MCF 10A (cell line): ENCODE data around the gene PSMB10. TPM values are rescaled to one million over a fixed set of nuclear protein-coding genes. Genes with fewer than 3 reads are reported as not detected.
A peak's percentile ranks its signal among the peaks of the same experiment; 100 is the strongest.
"Not testable (repeated sequence)": the region's sequence is repeated elsewhere in the genome, so short reads cannot be mapped to it uniquely, and the experiment has no call there.

Experiments used
- BruUV-seq: library from RNA; stranded (reverse); fragments of 400-500 nt; replicated peaks from 2 replicates; lab custom pipeline; 2021; lab: Mats Ljungman, UMichigan
- CTCF ChIA-PET: fragments of 300-600 bp; sonication (Branson Sonifier 250); formaldehyde crosslinking; extraction: SDS; loops from one replicate; lab custom pipeline; 2021; ENCODE audit warnings: antibody characterized with exemption, inconsistent platforms; lab: Yijun Ruan, JAX
- POLR2A ChIA-PET: fragments of 300-600, 350-650 bp; sonication (Branson Sonifier 250); formaldehyde crosslinking; extraction: SDS; loops from one replicate; lab custom pipeline; 2020; ENCODE audit warnings: antibody characterized with exemption, inconsistent platforms; lab: Yijun Ruan, JAX
- DNase-seq: peaks from one replicate; pipeline ENCODE4 v3.0.0-alpha.2; 2018; ENCODE audit not compliant: unreplicated experiment
- H3K27ac Mint-ChIP-seq: one replicate; pipeline ENCODE4 v1.8.0; 2022; ENCODE audit warnings: mild to moderate bottlenecking, low read depth, mixed read lengths; ENCODE audit not compliant: unreplicated experiment
- H3K27me3 Mint-ChIP-seq: one replicate; pipeline ENCODE4 v1.8.0; 2022; ENCODE audit warnings: mixed read lengths; ENCODE audit not compliant: insufficient read depth, unreplicated experiment
- H3K36me3 Mint-ChIP-seq: one replicate; pipeline ENCODE4 v1.8.0; 2022; ENCODE audit warnings: mild to moderate bottlenecking, moderate library complexity, mixed read lengths; ENCODE audit not compliant: insufficient read depth, unreplicated experiment
- H3K4me1 Mint-ChIP-seq: one replicate; pipeline ENCODE4 v1.8.0; 2022; ENCODE audit warnings: mixed read lengths; ENCODE audit not compliant: insufficient read depth, unreplicated experiment
- H3K4me3 Mint-ChIP-seq: one replicate; pipeline ENCODE4 v1.8.0; 2022; ENCODE audit warnings: mild to moderate bottlenecking, moderate library complexity, mixed read lengths; ENCODE audit not compliant: unreplicated experiment
- H3K9me3 Mint-ChIP-seq: one replicate; pipeline ENCODE4 v1.8.0; 2022; ENCODE audit warnings: mixed read lengths; ENCODE audit not compliant: unreplicated experiment
- intact Hi-C: fragments of 100-400 bp; cut with micrococcal nuclease; formaldehyde crosslinking; loops from 2 replicates; pipeline ENCODE4 v1.14.1; 2022
- total RNA-seq: library from RNA; stranded (reverse); gene quantifications from 2 replicates; pipeline ENCODE4 v1.2.3, GENCODE V29; 2022
- TF ChIP-seq, protein P1 (sequence below): fragments of 200-600 bp; IDR thresholded peaks from one replicate; pipeline ENCODE4 v1.8.0; 2022; ENCODE audit warnings: antibody characterized with exemption, mild to moderate bottlenecking; ENCODE audit not compliant: unreplicated experiment

Gene PSMB10
- total RNA-seq, 1 experiment from 2014 or later: 32.7 TPM

GRCh38 chr16:67917852-67918236 is 18.8 kb downstream of the PSMB10 start:
- ChIA-PET POLR2A (interaction anchor here (0.7 to 1.6 kb wide), 6 partner anchors 18 to 74 kb away, joined by 3 to 10 read pairs (median 4); partner anchors contain the start of genes PSKH1 and PSMB10), CTCF (interaction anchor here (0.6 to 1.7 kb wide), 6 partner anchors 12 to 580 kb away, joined by 3 to 12 read pairs (median 5); no protein-coding TSS in a partner anchor)
- no peaks in the 10 kb centered on the region for H3K9me3 Mint-ChIP-seq
- peak; percentile 81 for DNase-seq
- no peak overlapping the region for H3K4me3 Mint-ChIP-seq
- peaks cover 21% of the 10 kb centered on the region for H3K36me3 Mint-ChIP-seq
- H3K4me1 Mint-ChIP-seq: peaks cover 15% of the 10 kb centered on the region
- no peaks in the 10 kb centered on the region for H3K27me3 Mint-ChIP-seq
- no TSS peak for BruUV-seq
- TF ChIP-seq, protein P1, sequence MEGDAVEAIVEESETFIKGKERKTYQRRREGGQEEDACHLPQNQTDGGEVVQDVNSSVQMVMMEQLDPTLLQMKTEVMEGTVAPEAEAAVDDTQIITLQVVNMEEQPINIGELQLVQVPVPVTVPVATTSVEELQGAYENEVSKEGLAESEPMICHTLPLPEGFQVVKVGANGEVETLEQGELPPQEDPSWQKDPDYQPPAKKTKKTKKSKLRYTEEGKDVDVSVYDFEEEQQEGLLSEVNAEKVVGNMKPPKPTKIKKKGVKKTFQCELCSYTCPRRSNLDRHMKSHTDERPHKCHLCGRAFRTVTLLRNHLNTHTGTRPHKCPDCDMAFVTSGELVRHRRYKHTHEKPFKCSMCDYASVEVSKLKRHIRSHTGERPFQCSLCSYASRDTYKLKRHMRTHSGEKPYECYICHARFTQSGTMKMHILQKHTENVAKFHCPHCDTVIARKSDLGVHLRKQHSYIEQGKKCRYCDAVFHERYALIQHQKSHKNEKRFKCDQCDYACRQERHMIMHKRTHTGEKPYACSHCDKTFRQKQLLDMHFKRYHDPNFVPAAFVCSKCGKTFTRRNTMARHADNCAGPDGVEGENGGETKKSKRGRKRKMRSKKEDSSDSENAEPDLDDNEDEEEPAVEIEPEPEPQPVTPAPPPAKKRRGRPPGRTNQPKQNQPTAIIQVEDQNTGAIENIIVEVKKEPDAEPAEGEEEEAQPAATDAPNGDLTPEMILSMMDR: no peak
- intact Hi-C loops: loop anchor here (5.0 kb wide), 1 partner anchor 76 kb away; the partner anchor contains the start of gene THAP11
- H3K27ac Mint-ChIP-seq: peak overlapping the region; percentile 65

- TF ChIP-seq, protein P1: no peak
- intact Hi-C loops: loop anchor here (5.0 kb wide), 1 partner anchor 75 kb away; the partner anchor contains the start of gene THAP11
- no TSS peak for BruUV-seq
- Mint-ChIP-seq H3K4me1 (peaks cover 15% of the 10 kb centered on the region), H3K36me3 (peaks cover 21% of the 10 kb centered on the region), H3K27ac (peak overlapping the region; percentile 65), H3K4me3 (no peak overlapping the region), H3K9me3 (no peaks in the 10 kb centered on the region), H3K27me3 (no peaks in the 10 kb centered on the region)
- no peak for DNase-seq
- ChIA-PET POLR2A (interaction anchor here (0.7 to 1.6 kb wide), 6 partner anchors 18 to 73 kb away, joined by 3 to 10 read pairs (median 4); partner anchors contain the start of genes PSKH1 and PSMB10), CTCF (interaction anchor here (0.8 to 1.7 kb wide), 7 partner anchors 10 to 147 kb away, joined by 3 to 12 read pairs (median 4); no protein-coding TSS in a partner anchor)
These were observed 19.4 kb downstream of the PSMB10 start for GRCh38 chr16:67917140-67917851.

DNA sequence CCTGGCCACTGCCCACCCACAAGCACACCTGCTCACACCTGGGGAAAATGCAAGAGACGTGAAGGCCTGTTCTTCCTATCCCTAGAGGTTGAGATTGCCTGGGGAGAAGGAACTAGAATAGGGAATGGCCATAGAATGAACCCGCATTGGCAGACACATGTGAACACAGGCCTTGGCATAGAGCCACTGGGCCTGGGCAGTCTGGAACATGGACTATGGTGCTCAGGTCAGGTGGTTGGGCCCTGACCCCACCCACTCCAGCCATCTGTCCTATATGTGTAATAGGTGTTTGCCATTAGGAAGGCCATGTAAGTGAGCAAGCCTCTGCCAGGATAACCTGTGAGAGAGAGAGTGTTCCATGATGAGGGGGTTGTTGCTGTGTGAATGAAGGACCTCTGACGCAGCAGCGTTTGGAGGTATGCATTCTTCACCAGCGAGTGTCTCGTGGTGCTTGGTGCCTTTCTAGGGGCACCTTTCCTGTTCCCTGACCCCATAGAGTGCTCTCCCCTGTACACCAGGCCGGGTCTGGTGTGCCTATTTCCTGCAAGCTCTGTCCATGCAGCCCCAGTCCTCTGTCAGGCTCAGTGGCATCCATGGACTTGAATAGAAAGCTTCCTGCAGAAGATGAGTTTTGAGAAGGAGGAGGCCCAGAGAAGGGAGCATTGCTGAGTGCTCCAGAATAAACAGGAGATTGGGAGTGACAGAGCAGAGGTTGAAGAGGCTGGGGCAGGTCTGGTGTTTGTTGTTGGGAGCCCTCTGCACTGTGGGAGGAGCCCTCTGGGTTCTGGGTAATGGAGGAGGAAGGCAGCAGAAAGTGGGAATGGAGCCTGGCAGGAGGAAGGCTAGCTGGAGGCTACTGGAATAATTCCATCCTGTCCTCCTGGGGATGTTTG is 20.6 kb downstream of the PSMB10 start:
- no peak overlapping the region for H3K27ac Mint-ChIP-seq
- peaks cover 21% of the 10 kb centered on the region for H3K36me3 Mint-ChIP-seq
- ChIA-PET CTCF (interaction anchor here (0.6 to 1.6 kb wide), 8 partner anchors 12 to 607 kb away, joined by 3 to 4 read pairs (median 3); no protein-coding TSS in a partner anchor), POLR2A (interaction anchor here (0.5 to 1.9 kb wide), 4 partner anchors 20 to 200 kb away, joined by 3 to 7 read pairs (median 3); partner anchors contain the start of genes PSKH1 and PSMB10)
- TF ChIP-seq, protein P1: no peak
- H3K4me3 Mint-ChIP-seq: no peak overlapping the region
- intact Hi-C loops: loop anchor here (5.0 kb wide), 1 partner anchor 74 kb away; the partner anchor contains the start of gene THAP11
- DNase-seq: no peak
- peaks cover 15% of the 10 kb centered on the region for H3K4me1 Mint-ChIP-seq
- BruUV-seq: no TSS peak
- no peaks in the 10 kb centered on the region for H3K27me3 Mint-ChIP-seq
- no peaks in the 10 kb centered on the region for H3K9me3 Mint-ChIP-seq

DNA sequence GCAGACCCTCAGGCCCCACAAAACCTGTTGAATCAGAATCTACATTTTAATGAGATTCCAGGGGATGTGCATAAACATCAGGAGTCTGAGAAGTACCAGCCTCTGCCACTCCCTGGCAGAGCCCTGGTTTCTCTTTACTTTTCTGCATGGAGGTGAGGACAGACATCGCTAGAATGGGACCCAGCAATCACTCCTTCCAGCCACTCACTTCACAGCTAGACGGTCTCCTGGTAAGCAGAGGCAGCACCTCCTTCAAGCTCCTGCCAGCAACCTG is 21.2 kb downstream of the PSMB10 start:
- not testable (repeated sequence) for H3K4me3 Mint-ChIP-seq, H3K9me3 Mint-ChIP-seq, BruUV-seq, DNase-seq, H3K27me3 Mint-ChIP-seq, H3K27ac Mint-ChIP-seq
- peaks cover 15% of the 10 kb centered on the region for H3K4me1 Mint-ChIP-seq
- CTCF ChIA-PET: interaction anchor here (0.6 to 1.6 kb wide), 7 partner anchors 11 to 607 kb away, joined by 3 to 4 read pairs (median 3); no protein-coding TSS in a partner anchor
- POLR2A ChIA-PET: interaction anchor here (0.7 to 1.9 kb wide), 4 partner anchors 14 to 151 kb away, joined by 3 to 7 read pairs (median 3); partner anchors contain the start of genes PSKH1 and PSMB10
- intact Hi-C loops: loop anchor here (5.0 kb wide), 1 partner anchor 73 kb away; the partner anchor contains the start of gene THAP11
- H3K36me3 Mint-ChIP-seq: peaks cover 26% of the 10 kb centered on the region
